Ovary (tissue), 9 donors: ENCODE measurements around the gene ZNF277. TPM values are rescaled to one million over a fixed set of nuclear protein-coding genes. Genes with fewer than 3 reads are reported as not detected.

Experiments used
- DNase-seq, 5 donors: peaks; one replicate each; pipeline ENCODE4 v3.0.0-alpha.2; 2019 to 2020
- H3K27ac ChIP-seq, 2 donors: fragments of 200-600 bp; one replicate each; pipeline versions ENCODE4 v1.5.1 to v1.8.0; 2019 to 2022
- H3K27me3 ChIP-seq: fragments of 200-600 bp; one replicate; pipeline ENCODE4 v1.8.0; 2022
- H3K36me3 ChIP-seq: fragments of 200-600 bp; sonication (generic); one replicate; pipeline ENCODE4 v1.5.1; 2019
- H3K4me1 ChIP-seq: one replicate; pipeline ENCODE4 v1.8.1; 2013; ENCODE audit warnings: mild to moderate bottlenecking, moderate library complexity; ENCODE audit not compliant: insufficient read depth
- H3K4me3 ChIP-seq: fragments of 200-600 bp; sonication (generic); one replicate; pipeline ENCODE4 v1.5.1; 2017
- H3K9me3 ChIP-seq, 2 donors: fragments of 200-600 bp in 1 of 2; sonication (generic) in 1 of 2; one replicate each; pipeline versions ENCODE4 v1.5.1 to v1.8.1; 2013 to 2019; ENCODE audit warnings: mild to moderate bottlenecking in 1 of 2, moderate library complexity in 1 of 2
- CTCF ChIP-seq, 3 donors: fragments of 450-650 bp in 2 of 3; fragments of 200-600 bp in 1 of 3; IDR thresholded peaks; one replicate each; pipeline versions ENCODE4 v1.5.1 to v1.8.0; 2016 to 2022; ENCODE audit warnings: antibody characterized with exemption in 3 of 3, mild to moderate bottlenecking in 1 of 3
- EP300 ChIP-seq: sonication (generic); formaldehyde crosslinking; IDR thresholded peaks from one replicate; pipeline ENCODE4 v1.6.1; 2017; ENCODE audit warnings: antibody characterized with exemption
- POLR2A ChIP-seq: fragments of 450-650 bp; IDR thresholded peaks from one replicate; pipeline ENCODE4 v1.6.1; 2017; ENCODE audit warnings: antibody characterized with exemption, mild to moderate bottlenecking, moderate library complexity
- WGBS, 3 donors: extraction: QIAGEN DNeasy Blood & Tissue Kit in 1 of 3; methylation state at CpG; one replicate each; pipeline versions ENCODE4 v1.1.5 to v1.1.7; 2013 to 2017; 5-methylcytosine and 5-hydroxymethylcytosine counted together
- intact Hi-C, 4 donors: fragments of 100-400 bp; cut with DNase I; formaldehyde crosslinking; loops; one replicate each; pipeline versions ENCODE4 v1.11.0 to v1.15.1; 2022 to 2023
- polyA plus RNA-seq, 2 donors: library from polyadenylated mRNA; stranded (reverse); fragments of 200-250 nt in 1 of 2; fragments of 350-450 nt in 1 of 2; fragmentation: Illumina TruSeq in 1 of 2; extraction: RNeasy Lipid Tissue Mini Kit (QIAGEN cat#74804) in 1 of 2; gene quantifications; one replicate each; pipeline ENCODE4 v1.2.3, GENCODE V29; 2013 to 2014
- total RNA-seq, 7 donors: library from RNA; depleted of rRNA in 2 of 7; stranded (reverse); fragments of >200 nt in 2 of 7; fragmentation: NEBNext Ultra II Directional in 3 of 7; extraction: Animal tissue kit (Norgen Biotek cat#: 25700) in 3 of 7; gene quantifications; one replicate each; pipeline versions ENCODE4 v1.1.0 to v1.2.4, GENCODE V29; 2016 to 2023
- donor health status: DM: no; HTN: no; CAD: no; lungs with moderate emphysema.
- donor health status: DM: no; HTN: no; CAD: no.
- donor health status: Bipolar disorder and iron deficiency.
- donor health status: DM: yes; HTN: yes; CAD: no.
- donor health status: DM: no; HTN: no; CAD: no.
- donor health status: DM: yes; HTN: yes; CAD: no.

Gene ZNF277
- total and polyA plus RNA-seq, 9 donors: 16.4 to 27.3 (median 21.2) TPM

- peaks cover 9% of the 10 kb centered on the region for H3K4me1 ChIP-seq
- no peak overlapping the region for H3K27ac ChIP-seq
- no peak overlapping the region for H3K4me3 ChIP-seq
- H3K27me3 ChIP-seq: no peaks in the 10 kb centered on the region
- DNase-seq: no peak
- no peak for TF ChIP-seq POLR2A
- no peak for TF ChIP-seq CTCF (IDR thresholded peaks at IDR 0.05)
- TF ChIP-seq EP300: no peak
- 74 to 78% (median 77%) methylated on average over 6 of the region's 6 CpGs for WGBS, 3 donors
- no peaks in the 10 kb centered on the region for H3K36me3 ChIP-seq
- intact Hi-C loops: no loop called here
- no peaks in the 10 kb centered on the region for H3K9me3 ChIP-seq
Observed at GRCh38 chr7:112162784-112163506, 43.5 kb upstream of the ZNF277 start.

- no peaks in the 10 kb centered on the region for H3K9me3 ChIP-seq
- WGBS, 3 donors: 67 to 82% (median 78%) methylated on average over 3 of the region's 3 CpGs
- intact Hi-C loops: no loop called here
Observed at GRCh38 chr7:112167147-112167546, 39.3 kb upstream of the ZNF277 start.

GRCh38 chr7:112168915-112169314, 37.6 kb upstream of the ZNF277 start:
- Histone ChIP-seq H3K9me3 (no peaks in the 10 kb centered on the region), H3K4me1 (no peaks in the 10 kb centered on the region), H3K36me3 (no peaks in the 10 kb centered on the region), H3K4me3 (no peak overlapping the region), H3K27ac (no peak overlapping the region), H3K27me3 (no peaks in the 10 kb centered on the region)
- TF ChIP-seq POLR2A (no peak), EP300 (no peak), CTCF (IDR thresholded peaks at IDR 0.05) (no peak)
- intact Hi-C loops: no loop called here
- no peak for DNase-seq
- 80 to 91% (median 81%) methylated on average over 2 of the region's 2 CpGs for WGBS, 3 donors

More at GRCh38 chr7:112167147-112167546, 39.3 kb upstream of the ZNF277 start:
- Histone ChIP-seq H3K27ac (no peak overlapping the region), H3K36me3 (no peaks in the 10 kb centered on the region), H3K27me3 (no peaks in the 10 kb centered on the region), H3K4me1 (peaks cover 3% of the 10 kb centered on the region), H3K4me3 (no peak overlapping the region)
- TF ChIP-seq CTCF (IDR thresholded peaks at IDR 0.05): no peak
- TF ChIP-seq EP300: no peak
- no peak for TF ChIP-seq POLR2A
- DNase-seq: no peak

GRCh38 chr7:112171673-112172072, 34.8 kb upstream of the ZNF277 start:
- WGBS, 3 donors: 96 to 100% (median 98%) methylated on average over 1 of the region's 1 CpG
- no peak for DNase-seq
- intact Hi-C loops: no loop called here
- Histone ChIP-seq H3K27me3 (no peaks in the 10 kb centered on the region), H3K36me3 (no peaks in the 10 kb centered on the region), H3K4me1 (no peaks in the 10 kb centered on the region), H3K4me3 (no peak overlapping the region), H3K9me3 (no peaks in the 10 kb centered on the region), H3K27ac (no peak overlapping the region)
- TF ChIP-seq EP300 (no peak), POLR2A (no peak), CTCF (IDR thresholded peaks at IDR 0.05) (no peak)
